Neural cell (in vitro differentiated cells): ENCODE data around the gene ABO. TPM values are rescaled to one million over a fixed set of nuclear protein-coding genes. Genes with fewer than 3 reads are reported as not detected.
"Not testable (repeated sequence)": the region's sequence is repeated elsewhere in the genome, so short reads cannot be mapped to it uniquely, and the experiment has no call there.

ENCODE experiments used
- H2AFZ ChIP-seq: fragments of 200-600, 300-800 bp; sonication (generic), shearing (Covaris generic); 2 replicates; pipeline ENCODE4 v1.6.0; 2014; ENCODE audit warnings: low read depth, mild to moderate bottlenecking, antibody characterized with exemption, low read length, moderate library complexity
- H3F3A ChIP-seq: fragments of 200-600 bp; shearing (Covaris generic); 2 replicates; pipeline ENCODE4 v1.6.1; 2016; ENCODE audit warnings: mild to moderate bottlenecking, moderate library complexity, mixed read lengths, antibody characterized with exemption, low read length; ENCODE audit not compliant: insufficient read depth, poor library complexity, severe bottlenecking
- H3K27ac ChIP-seq: fragments of 200-600, 300-800 bp; sonication (generic), shearing (Covaris generic); 2 replicates; pipeline ENCODE4 v1.5.1; 2014; ENCODE audit warnings: mild to moderate bottlenecking, low read length, moderate library complexity
- H3K27me3 ChIP-seq: fragments of 300-800, 200-600 bp; sonication (generic), shearing (Covaris generic); 2 replicates; pipeline ENCODE4 v1.6.0; 2014; ENCODE audit warnings: mild to moderate bottlenecking, low read depth, low read length, moderate library complexity; ENCODE audit not compliant: insufficient read depth
- H3K36me3 ChIP-seq: fragments of 300-800, 200-600 bp; sonication (generic), shearing (Covaris generic); 2 replicates; pipeline ENCODE4 v1.5.1; 2014; ENCODE audit warnings: mild to moderate bottlenecking, antibody characterized with exemption, low read length, moderate library complexity; ENCODE audit not compliant: insufficient read depth
- H3K4me2 ChIP-seq: fragments of 300-800, 200-600 bp; sonication (generic), shearing (Covaris generic); 2 replicates; pipeline ENCODE4 v1.6.0; 2014; ENCODE audit warnings: mild to moderate bottlenecking, low read length
- H3K4me3 ChIP-seq: fragments of 300-800, 200-600 bp; sonication (generic), shearing (Covaris generic); 2 replicates; pipeline ENCODE4 v1.5.1; 2014; ENCODE audit warnings: mild to moderate bottlenecking, low read length, moderate library complexity
- H3K79me2 ChIP-seq: fragments of 200-600 bp; shearing (Covaris generic); replicated peaks from 2 replicates; pipeline ENCODE4 v1.6.0; 2014; ENCODE audit warnings: mild to moderate bottlenecking, low read length, moderate library complexity; ENCODE audit not compliant: insufficient read depth
- H3K9ac ChIP-seq: fragments of 300-800, 200-600 bp; sonication (generic), shearing (Covaris generic); 2 replicates; pipeline ENCODE4 v1.6.1; 2016; ENCODE audit warnings: mild to moderate bottlenecking, low read length, mixed read lengths
- H3K9me2 ChIP-seq: fragments of 200-600 bp; shearing (Covaris generic); 2 replicates; pipeline ENCODE4 v1.6.1; 2016; ENCODE audit warnings: mild to moderate bottlenecking, low read length, mixed read lengths; ENCODE audit not compliant: insufficient read depth
- H3K9me3 ChIP-seq: fragments of 200-600, 300-800 bp; sonication (generic), shearing (Covaris generic); 2 replicates; pipeline ENCODE4 v1.6.1; 2016; ENCODE audit warnings: mild to moderate bottlenecking, mixed run types, low read length, moderate library complexity, mixed read lengths
- H4K20me1 ChIP-seq: fragments of 200-600 bp; shearing (Covaris generic); 2 replicates; pipeline ENCODE4 v1.6.1; 2016; ENCODE audit warnings: mild to moderate bottlenecking, mixed run types; ENCODE audit not compliant: insufficient read depth
- CTCF ChIP-seq: fragments of 450-650 bp; IDR thresholded peaks from 2 replicates; pipeline ENCODE4 v1.5.1; 2014; ENCODE audit warnings: antibody characterized with exemption, mild to moderate bottlenecking, moderate library complexity; ENCODE audit not compliant: poor library complexity, severe bottlenecking
- EP300 ChIP-seq: fragments of 450-650 bp; conservative IDR thresholded peaks from 2 replicates; pipeline ENCODE4 v1.6.1; 2014; ENCODE audit warnings: antibody characterized with exemption, mild to moderate bottlenecking, moderate library complexity; ENCODE audit not compliant: poor library complexity, severe bottlenecking
- EZH2 ChIP-seq: fragments of 200-600, 300-800 bp; shearing (Covaris generic), sonication (generic); IDR thresholded peaks from 2 replicates; pipeline ENCODE4 v1.6.1; 2014; ENCODE audit warnings: antibody characterized with exemption, low read length, borderline replicate concordance, mild to moderate bottlenecking; ENCODE audit not compliant: insufficient read depth, poor library complexity, severe bottlenecking
- MXI1 ChIP-seq: fragments of 450-650 bp; conservative IDR thresholded peaks from 2 replicates; pipeline ENCODE4 v1.6.1; 2014; ENCODE audit warnings: antibody characterized with exemption, mild to moderate bottlenecking; ENCODE audit not compliant: poor library complexity, severe bottlenecking
- POLR2AphosphoS5 ChIP-seq: IDR thresholded peaks from 2 replicates; pipeline ENCODE4 v1.6.1; 2012
- RAD21 ChIP-seq: fragments of 450-650 bp; conservative IDR thresholded peaks from 2 replicates; pipeline ENCODE4 v1.6.1; 2014; ENCODE audit warnings: antibody characterized with exemption, mild to moderate bottlenecking, moderate library complexity
- SMC3 ChIP-seq: fragments of 450-650 bp; conservative IDR thresholded peaks from 2 replicates; pipeline ENCODE4 v1.6.1; 2014; ENCODE audit warnings: antibody characterized with exemption, mild to moderate bottlenecking, moderate library complexity; ENCODE audit not compliant: poor library complexity
- TAF1 ChIP-seq: IDR thresholded peaks from 2 replicates; pipeline ENCODE4 v1.6.1; 2012; ENCODE audit warnings: low read depth
- polyA plus RNA-seq: library from polyadenylated mRNA; depleted of rRNA; stranded (reverse); fragments of >200 nt; gene quantifications from 2 replicates; pipeline ENCODE4 v1.2.3, GENCODE V29; 2014
- TF ChIP-seq, protein P1 (sequence below): IDR thresholded peaks from 2 replicates; pipeline ENCODE4 v1.6.1; 2012; ENCODE audit warnings: borderline replicate concordance

The ABO gene
- polyA plus RNA-seq, 1 donor from 2014 or later: not detected

GRCh38 chr9:133273098-133273497 is 1.9 kb downstream of the ABO start:
- Histone ChIP-seq H3F3A (no peaks in the 10 kb centered on the region), H3K27me3 (peaks cover 43% of the 10 kb centered on the region), H3K36me3 (no peaks in the 10 kb centered on the region), H3K27ac (no peak overlapping the region), H4K20me1 (no peaks in the 10 kb centered on the region), H2AFZ (no peak overlapping the region), H3K79me2 (no peaks in the 10 kb centered on the region), H3K9me2 (no peaks in the 10 kb centered on the region), H3K4me2 (no peak overlapping the region), H3K4me3 (no peak overlapping the region), H3K9ac (no peak overlapping the region), H3K9me3 (no peaks in the 10 kb centered on the region)
- TF ChIP-seq POLR2AphosphoS5: no peak
- no peak for TF ChIP-seq EZH2
- TF ChIP-seq CTCF: no peak
- TF ChIP-seq TAF1: no peak
- TF ChIP-seq, protein P1, sequence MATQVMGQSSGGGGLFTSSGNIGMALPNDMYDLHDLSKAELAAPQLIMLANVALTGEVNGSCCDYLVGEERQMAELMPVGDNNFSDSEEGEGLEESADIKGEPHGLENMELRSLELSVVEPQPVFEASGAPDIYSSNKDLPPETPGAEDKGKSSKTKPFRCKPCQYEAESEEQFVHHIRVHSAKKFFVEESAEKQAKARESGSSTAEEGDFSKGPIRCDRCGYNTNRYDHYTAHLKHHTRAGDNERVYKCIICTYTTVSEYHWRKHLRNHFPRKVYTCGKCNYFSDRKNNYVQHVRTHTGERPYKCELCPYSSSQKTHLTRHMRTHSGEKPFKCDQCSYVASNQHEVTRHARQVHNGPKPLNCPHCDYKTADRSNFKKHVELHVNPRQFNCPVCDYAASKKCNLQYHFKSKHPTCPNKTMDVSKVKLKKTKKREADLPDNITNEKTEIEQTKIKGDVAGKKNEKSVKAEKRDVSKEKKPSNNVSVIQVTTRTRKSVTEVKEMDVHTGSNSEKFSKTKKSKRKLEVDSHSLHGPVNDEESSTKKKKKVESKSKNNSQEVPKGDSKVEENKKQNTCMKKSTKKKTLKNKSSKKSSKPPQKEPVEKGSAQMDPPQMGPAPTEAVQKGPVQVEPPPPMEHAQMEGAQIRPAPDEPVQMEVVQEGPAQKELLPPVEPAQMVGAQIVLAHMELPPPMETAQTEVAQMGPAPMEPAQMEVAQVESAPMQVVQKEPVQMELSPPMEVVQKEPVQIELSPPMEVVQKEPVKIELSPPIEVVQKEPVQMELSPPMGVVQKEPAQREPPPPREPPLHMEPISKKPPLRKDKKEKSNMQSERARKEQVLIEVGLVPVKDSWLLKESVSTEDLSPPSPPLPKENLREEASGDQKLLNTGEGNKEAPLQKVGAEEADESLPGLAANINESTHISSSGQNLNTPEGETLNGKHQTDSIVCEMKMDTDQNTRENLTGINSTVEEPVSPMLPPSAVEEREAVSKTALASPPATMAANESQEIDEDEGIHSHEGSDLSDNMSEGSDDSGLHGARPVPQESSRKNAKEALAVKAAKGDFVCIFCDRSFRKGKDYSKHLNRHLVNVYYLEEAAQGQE: no peak
- TF ChIP-seq MXI1: no peak
- TF ChIP-seq EP300: no peak
- no peak for TF ChIP-seq RAD21
- no peak for TF ChIP-seq SMC3

DNA sequence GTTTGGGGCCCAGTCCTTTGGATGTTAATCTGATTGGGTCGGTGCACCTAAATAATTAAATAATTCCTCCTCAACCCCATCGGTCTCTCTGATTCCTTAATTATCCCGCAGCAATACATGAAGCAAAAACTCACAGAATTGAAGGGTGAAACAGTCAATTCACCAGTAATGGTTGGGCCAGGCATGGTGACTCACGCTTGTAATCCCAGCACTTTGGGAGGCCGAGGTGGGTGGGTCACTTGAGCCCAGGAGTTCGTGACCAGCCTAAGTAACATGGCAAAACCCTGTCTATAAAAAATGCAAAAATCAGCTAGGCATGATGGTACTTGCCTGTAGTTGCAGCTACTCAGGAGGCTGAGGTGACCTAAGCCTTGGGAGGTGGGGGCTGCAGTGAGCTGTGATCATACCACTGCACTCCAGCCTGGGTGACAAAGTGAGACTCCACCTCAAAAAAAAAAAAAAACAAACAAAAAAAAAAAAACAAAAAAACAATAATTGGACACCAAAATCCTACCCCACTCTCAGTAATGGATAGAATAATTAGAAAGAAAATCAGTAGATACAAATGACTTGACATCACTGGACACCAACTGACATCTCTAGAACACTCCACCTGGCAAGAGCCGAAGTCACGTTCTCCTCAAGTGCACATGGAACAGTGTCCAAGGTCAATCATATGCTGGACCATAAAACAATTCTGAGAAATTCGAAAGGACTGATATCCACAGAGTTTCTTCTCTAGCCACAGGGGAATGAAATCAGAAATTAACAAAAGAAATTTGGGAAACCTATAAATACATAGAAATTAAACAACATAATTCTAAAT is 5.3 kb downstream of the ABO start:
- H3K27me3 ChIP-seq: peaks cover 18% of the 10 kb centered on the region
- H3K4me2 ChIP-seq: no peak overlapping the region
- H3F3A ChIP-seq: no peaks in the 10 kb centered on the region
- no peaks in the 10 kb centered on the region for H4K20me1 ChIP-seq
- no peaks in the 10 kb centered on the region for H3K9me2 ChIP-seq
- H3K27ac ChIP-seq: no peak overlapping the region
- no peak overlapping the region for H3K9ac ChIP-seq
- no peaks in the 10 kb centered on the region for H3K36me3 ChIP-seq
- no peak overlapping the region for H3K4me3 ChIP-seq
- TF ChIP-seq EP300: no peak
- TF ChIP-seq CTCF: no peak
- TF ChIP-seq EZH2: no peak
- TF ChIP-seq TAF1: no peak
- no peak for TF ChIP-seq POLR2AphosphoS5
- no peak for TF ChIP-seq RAD21
- no peak for TF ChIP-seq SMC3
- TF ChIP-seq, protein P1: no peak
- no peak for TF ChIP-seq MXI1
- H3K9me3 ChIP-seq: no peaks in the 10 kb centered on the region
- no peaks in the 10 kb centered on the region for H3K79me2 ChIP-seq
- no peak overlapping the region for H2AFZ ChIP-seq

- H3K9me3 ChIP-seq, H4K20me1 ChIP-seq, H3K36me3 ChIP-seq, H3F3A ChIP-seq, H3K4me2 ChIP-seq, H3K4me3 ChIP-seq, H3K27ac ChIP-seq, H3K79me2 ChIP-seq, H3K9ac ChIP-seq, H2AFZ ChIP-seq, H3K9me2 ChIP-seq: not testable (repeated sequence)
- H3K27me3 ChIP-seq: peaks cover 12% of the 10 kb centered on the region
Observed at GRCh38 chr9:133269136-133269535, 5.9 kb downstream of the ABO start.
